ENCODE data around the gene UGGT2. TPM values are rescaled to one million over a fixed set of nuclear protein-coding genes. Genes with fewer than 3 reads are reported as not detected.

UGGT2 gene
- total RNA-seq, 1 donor from 2014 or later: 40.3 TPM

- H3K9me3 Mint-ChIP-seq (ENCODE audit: low read depth): peaks cover 16% of the 10 kb centered on the region
- no peak for TF ChIP-seq CTCF (IDR thresholded peaks at IDR 0.05)
- H3K36me3 Mint-ChIP-seq (ENCODE audit: low read depth): peaks cover 18% of the 10 kb centered on the region
- H3K4me3 Mint-ChIP-seq (ENCODE audit: unreplicated experiment): no peak overlapping the region
- H3K27ac Mint-ChIP-seq (ENCODE audit: unreplicated experiment): no peak overlapping the region
- no peak for DNase-seq (ENCODE audit: low spot score)
- no peaks in the 10 kb centered on the region for H3K27me3 Mint-ChIP-seq (ENCODE audit: low read depth)
- H3K4me1 Mint-ChIP-seq (ENCODE audit: low read depth): peaks cover 16% of the 10 kb centered on the region
These were observed 127.0 kb downstream of the UGGT2 start for GRCh38 chr13:95926231-95926630.

GRCh38 chr13:95924389-95924994 is 128.7 kb downstream of the UGGT2 start:
- TF ChIP-seq CTCF (IDR thresholded peaks at IDR 0.05): no peak
- DNase-seq (ENCODE audit: low spot score): no peak
- H3K27me3 Mint-ChIP-seq (ENCODE audit: low read depth): no peaks in the 10 kb centered on the region
- peaks cover 8% of the 10 kb centered on the region for H3K36me3 Mint-ChIP-seq (ENCODE audit: low read depth)
- no peak overlapping the region for H3K4me3 Mint-ChIP-seq (ENCODE audit: unreplicated experiment)
- peaks cover 3% of the 10 kb centered on the region for H3K9me3 Mint-ChIP-seq (ENCODE audit: low read depth)
- H3K4me1 Mint-ChIP-seq (ENCODE audit: low read depth): peaks cover 16% of the 10 kb centered on the region
- peak overlapping the region; percentile 51 for H3K27ac Mint-ChIP-seq (ENCODE audit: unreplicated experiment)

- no peak overlapping the region for H3K27ac Mint-ChIP-seq (ENCODE audit: unreplicated experiment)
- TF ChIP-seq CTCF (IDR thresholded peaks at IDR 0.05): no peak
- H3K36me3 Mint-ChIP-seq (ENCODE audit: low read depth): peaks cover 8% of the 10 kb centered on the region
- DNase-seq (ENCODE audit: low spot score): no peak
- peaks cover 16% of the 10 kb centered on the region for H3K4me1 Mint-ChIP-seq (ENCODE audit: low read depth)
- no peaks in the 10 kb centered on the region for H3K9me3 Mint-ChIP-seq (ENCODE audit: low read depth)
- no peak overlapping the region for H3K4me3 Mint-ChIP-seq (ENCODE audit: unreplicated experiment)
- no peaks in the 10 kb centered on the region for H3K27me3 Mint-ChIP-seq (ENCODE audit: low read depth)
These were observed 131.7 kb downstream of the UGGT2 start for GRCh38 chr13:95921485-95921884.

- Mint-ChIP-seq H3K9me3 (ENCODE audit: low read depth) (no peaks in the 10 kb centered on the region), H3K4me3 (ENCODE audit: unreplicated experiment) (no peak overlapping the region), H3K36me3 (ENCODE audit: low read depth) (peaks cover 14% of the 10 kb centered on the region), H3K27ac (ENCODE audit: unreplicated experiment) (no peak overlapping the region), H3K27me3 (ENCODE audit: low read depth) (no peaks in the 10 kb centered on the region), H3K4me1 (ENCODE audit: low read depth) (peaks cover 12% of the 10 kb centered on the region)
- TF ChIP-seq CTCF (IDR thresholded peaks at IDR 0.05): no peak
- DNase-seq (ENCODE audit: low spot score): no peak
These were observed 132.7 kb downstream of the UGGT2 start for GRCh38 chr13:95920485-95920884.

- no peaks in the 10 kb centered on the region for H3K9me3 Mint-ChIP-seq (ENCODE audit: low read depth)
- peaks cover 22% of the 10 kb centered on the region for H3K36me3 Mint-ChIP-seq (ENCODE audit: low read depth)
- peaks cover 3% of the 10 kb centered on the region for H3K4me1 Mint-ChIP-seq (ENCODE audit: low read depth)
- no peak overlapping the region for H3K4me3 Mint-ChIP-seq (ENCODE audit: unreplicated experiment)
- H3K27ac Mint-ChIP-seq (ENCODE audit: unreplicated experiment): no peak overlapping the region
- TF ChIP-seq CTCF (IDR thresholded peaks at IDR 0.05): no peak
- no peak for DNase-seq (ENCODE audit: low spot score)
- no peaks in the 10 kb centered on the region for H3K27me3 Mint-ChIP-seq (ENCODE audit: low read depth)
These were observed 134.3 kb downstream of the UGGT2 start for GRCh38 chr13:95918860-95919259.

Measured in chondrocyte (in vitro differentiated cells).